CD1c-positive myeloid dendritic cell (primary cell): ENCODE results near the gene GABRA4.

Experiments
- DNase-seq: peaks from one replicate; pipeline ENCODE4 v3.0.0-alpha.2; 2016; ENCODE audit errors: extremely low spot score

GABRA4 gene

DNA sequence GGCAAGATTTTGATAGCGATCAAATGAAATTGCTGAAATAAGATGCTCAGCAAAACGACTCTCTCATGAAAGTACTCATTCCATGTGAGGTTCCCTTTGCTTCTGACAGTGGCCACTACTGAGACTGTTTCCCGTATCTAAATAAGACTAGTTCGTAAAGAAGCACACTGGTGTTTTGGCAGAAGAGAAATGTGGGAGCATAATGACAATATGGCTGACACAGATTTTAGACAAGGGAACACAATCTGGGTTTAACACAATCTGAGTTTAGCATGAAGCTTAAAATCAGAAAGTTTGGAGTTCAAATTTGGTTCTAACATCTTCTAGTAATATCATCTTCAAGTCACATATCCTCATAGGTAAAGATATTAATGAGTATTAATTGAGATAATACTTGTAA is 13.7 kb downstream of the GABRA4 start:
- DNase-seq: no peak

DNA sequence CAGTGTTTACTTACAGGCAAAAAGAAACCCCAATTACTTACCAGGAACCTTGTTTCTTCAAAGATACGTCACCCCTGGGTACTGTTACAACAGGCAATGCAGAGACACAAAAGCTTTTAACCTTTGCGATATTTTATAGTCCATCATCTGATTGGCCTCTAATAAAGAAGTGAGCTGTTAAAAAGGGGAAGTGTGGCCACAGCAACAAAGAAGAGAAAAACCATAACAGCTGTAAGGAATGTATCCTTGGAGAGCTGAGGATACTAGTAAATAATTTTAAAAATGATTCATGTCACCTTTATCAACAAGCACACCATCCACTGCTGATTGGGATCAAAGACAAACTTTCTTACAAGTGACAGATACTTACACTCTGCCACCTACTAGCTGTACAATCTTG is 14.1 kb downstream of the GABRA4 start:
- peak; percentile 15 for DNase-seq

DNA sequence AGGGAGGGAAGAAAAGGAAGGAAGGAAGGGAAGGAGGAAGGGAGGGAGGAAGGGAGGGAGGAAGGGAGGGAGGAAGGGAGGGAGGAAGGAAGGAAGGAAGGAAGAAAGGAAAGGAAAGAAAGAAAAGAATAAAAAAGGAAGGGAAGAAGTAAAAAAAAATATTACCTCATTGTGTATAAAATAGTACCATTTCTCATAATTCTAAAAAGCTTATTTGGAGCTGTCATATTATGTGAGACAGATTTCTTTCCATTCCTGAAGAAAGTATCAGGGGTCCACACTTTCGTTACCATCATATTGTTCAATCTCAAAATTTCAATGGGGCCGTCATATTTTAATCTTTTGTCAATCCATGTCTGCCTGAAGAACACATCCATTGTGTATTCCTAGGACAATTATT is 16.1 kb downstream of the GABRA4 start:
- no peak for DNase-seq

DNA sequence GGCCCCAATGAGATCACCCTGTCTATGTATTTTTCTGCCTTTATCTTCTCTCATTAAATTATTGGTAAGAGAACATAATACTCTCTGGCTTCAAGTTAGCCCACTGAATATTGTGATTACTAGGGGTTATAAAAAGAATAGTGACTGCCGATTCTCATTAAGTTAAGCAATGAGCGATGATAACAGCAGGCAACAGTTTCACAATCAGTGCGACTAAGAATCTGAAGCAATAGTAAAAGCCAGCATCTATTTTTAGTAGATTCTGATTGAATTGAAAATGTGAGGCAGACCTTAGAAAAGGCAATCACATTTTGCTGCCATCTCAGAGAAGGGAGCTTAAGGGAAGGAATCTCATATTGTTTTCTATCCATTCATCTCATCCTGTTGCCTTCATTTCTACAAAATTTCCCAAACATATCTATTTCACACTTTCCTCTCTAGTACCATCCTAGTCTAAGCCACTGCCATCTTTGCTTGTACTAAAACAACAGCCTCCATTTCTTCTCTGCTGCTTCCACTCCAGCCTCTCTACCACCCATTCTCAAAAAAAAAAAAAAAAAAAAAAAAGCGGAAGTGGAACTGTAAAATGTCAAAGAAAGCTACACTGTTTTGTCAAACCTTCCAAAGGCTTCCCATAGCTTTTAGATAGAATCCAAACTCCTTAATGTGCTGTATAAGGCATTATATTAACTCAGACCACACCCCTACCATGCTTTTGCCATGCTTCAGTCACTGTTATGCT is 17.4 kb downstream of the GABRA4 start:
- DNase-seq: peak; percentile 35

DNA sequence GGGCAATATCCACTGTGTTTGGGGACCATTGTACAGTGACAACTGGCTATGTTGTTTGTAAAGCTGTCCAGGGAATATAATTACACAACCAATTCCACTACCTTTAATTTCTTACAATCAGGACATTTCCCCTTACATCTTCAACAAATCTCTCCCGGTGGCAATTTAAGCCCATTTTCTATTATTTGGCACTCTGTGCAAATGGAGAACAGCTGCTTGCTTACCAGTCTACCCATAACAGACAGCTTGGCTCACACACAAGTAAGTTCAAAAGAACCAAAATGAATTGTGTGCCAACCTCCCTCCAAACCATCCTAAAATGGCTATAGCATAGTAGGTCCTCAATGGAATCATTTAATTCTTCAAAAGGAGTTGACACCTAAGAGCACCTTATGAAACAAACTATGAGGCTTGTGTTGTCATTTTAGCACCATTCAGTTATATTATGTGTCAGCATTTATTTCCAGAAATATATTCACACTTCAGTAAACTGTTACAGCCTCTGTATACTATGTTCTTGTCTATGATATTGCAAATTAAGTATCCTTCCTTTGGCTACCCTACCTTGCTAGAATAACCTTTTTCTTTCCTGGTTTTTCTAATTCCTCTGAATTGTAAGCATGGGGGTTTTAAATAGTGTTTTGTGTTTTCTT is 18.4 kb downstream of the GABRA4 start:
- no peak for DNase-seq

DNA sequence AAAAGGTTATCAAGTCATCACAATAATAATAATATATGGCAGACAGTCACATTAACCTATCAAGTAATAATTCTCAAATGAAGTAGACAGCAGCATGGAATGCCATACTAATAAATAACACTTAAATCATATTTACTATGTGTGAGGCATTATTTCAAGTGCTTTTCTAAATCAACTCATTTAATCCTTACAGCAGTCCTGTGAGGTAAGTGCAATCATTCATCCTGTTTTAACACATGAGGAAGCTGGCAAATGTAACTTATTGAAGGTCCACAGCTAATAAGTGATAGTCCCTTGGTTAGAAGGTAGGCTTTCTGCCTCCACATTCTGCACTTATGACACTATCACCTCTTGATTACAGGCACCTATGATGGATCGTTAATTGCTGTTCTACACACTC is 24.5 kb downstream of the GABRA4 start:
- no peak for DNase-seq

DNA sequence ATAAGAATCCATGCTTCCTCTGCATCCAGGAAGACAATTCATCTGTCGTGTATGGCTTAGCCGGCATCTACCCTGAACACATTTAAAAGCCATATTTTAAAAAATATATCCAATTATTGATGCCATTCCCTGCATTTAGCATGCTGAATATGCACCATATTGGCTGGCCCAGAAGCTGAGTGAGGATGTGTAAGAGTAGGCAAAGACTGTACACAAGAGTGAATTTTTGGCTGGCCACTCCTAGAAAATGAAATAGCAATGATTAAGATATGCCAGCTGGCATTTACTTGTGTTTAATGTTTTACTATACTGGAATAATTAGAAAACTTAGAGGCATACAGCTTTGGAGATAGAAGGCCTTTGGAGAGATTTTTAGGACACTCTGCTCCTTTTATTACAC is 25.8 kb downstream of the GABRA4 start:
- no peak for DNase-seq

DNA sequence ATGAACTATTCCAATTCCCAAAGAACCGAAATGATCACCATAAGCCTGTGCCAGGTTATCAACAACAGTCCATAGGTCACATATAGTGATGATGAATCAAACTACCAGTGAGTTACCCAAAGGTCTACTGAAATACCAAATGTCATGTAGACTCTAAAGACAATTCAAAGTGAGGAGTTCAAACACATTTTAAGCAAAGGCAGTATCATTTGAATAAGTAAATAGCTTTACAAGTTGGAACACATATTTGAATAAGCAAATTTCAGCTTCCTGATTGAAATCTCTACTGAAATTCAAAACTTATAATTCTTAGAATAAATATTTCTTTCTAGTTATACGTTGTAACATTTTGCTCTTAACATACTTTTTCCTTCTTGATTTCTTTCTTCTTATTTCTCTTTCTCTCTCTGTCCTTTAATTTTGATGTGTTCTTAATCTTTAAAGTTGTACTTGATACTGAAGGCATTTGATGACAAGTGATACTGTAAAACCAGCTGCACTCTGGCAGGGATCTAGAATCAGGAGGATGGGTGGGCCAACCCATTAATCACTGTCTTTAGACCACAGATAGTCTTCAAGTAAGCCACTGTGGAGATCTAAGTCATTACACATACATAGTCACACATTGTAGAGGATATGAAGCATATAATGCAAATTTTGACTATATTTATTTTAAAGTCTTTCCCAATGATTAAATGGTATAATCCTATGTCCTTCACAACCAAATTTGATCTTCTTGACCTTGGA is 34.5 kb downstream of the GABRA4 start:
- DNase-seq: no peak

DNA sequence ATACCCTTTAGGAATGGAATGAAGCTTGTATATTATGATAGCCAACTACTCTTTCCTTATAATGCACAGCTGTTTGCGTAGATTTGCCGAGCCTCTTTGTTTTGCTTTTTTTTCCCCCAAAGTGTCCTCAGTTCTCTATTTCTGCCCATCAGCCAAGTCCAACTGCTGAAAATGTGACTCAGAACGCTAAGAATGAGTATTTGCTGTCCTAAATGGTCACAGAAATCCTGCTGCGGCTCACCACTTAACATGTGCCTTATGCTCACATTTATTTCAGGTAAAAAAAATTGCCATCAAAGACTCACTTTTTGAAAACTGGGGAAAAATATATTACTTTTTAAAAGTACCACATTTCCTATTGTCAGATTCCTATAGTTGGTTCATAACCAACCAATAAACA is 36.9 kb downstream of the GABRA4 start:
- DNase-seq: no peak

DNA sequence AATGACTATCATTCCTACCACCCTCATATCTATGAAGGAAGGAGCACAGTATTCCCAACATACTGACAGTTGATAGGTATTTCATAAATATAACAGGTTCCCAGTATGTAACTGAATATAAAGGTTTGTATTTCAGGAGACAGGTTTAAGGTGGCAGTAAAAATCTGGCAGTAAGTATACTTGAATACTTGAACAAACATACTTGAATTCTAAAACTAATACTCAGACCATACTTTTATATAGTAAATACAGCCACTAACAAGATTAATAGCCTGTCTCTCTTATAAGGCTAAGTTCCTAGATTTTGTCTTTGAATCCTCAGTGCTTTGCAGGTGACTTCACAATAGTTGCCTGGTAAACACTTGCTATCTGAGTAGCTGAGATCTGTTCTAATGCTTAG is 37.8 kb downstream of the GABRA4 start:
- DNase-seq: no peak

DNA sequence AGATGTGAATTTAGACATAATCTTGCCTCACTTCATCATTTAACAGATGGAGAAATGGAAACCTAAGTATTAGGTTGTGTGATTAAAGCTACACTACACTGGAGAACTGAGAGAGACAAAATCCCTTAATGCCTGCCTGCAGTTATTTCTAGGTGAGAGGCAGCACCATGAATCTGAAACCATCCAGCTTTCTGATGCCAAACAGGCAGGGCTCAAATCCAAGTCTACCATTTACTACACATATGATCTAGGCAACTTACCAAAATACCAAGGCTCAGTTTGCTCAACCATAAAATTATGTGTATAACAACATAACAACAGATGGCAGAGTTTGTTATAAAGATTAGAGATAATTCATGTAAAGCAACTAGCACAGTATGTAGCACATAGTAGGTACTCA is 38.7 kb downstream of the GABRA4 start:
- DNase-seq: no peak

DNA sequence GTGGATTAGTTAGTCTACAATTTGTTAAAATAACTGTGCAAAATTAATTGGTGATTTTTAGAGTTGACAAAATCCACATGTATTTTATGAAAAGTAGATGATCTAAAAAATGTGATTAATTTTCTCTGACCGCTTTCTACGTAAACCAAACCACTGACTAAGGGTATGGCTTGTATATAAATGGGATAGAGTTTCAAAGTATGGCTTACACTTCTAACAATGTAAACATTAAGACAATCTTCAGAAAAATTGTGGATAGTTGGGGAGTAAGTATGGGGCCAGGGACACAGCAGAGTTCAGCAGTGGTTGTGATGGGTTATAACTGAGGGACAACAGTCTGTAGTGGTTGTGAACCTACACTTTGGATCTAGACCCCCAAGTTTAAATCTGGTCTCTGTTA is 39.8 kb downstream of the GABRA4 start:
- no peak for DNase-seq

DNA sequence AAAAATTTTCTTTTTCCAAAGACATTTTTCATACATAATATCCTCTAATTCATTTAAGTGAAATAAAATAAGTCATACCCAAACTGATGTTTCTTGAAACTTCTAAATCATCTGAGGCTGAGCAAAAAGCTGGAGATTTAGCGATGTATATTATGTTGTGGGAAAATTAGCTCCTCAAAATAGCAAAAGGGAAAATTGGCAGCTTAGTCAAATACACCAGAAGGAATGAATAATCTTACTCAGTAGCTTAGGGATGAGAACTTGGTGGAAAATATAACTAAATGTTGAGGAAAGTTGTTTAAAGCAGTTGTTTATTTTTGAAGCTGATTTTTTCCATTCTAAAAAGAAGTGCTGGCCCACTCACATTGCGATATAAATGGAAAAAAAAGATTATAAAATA is 40.9 kb downstream of the GABRA4 start:
- no peak for DNase-seq

DNA sequence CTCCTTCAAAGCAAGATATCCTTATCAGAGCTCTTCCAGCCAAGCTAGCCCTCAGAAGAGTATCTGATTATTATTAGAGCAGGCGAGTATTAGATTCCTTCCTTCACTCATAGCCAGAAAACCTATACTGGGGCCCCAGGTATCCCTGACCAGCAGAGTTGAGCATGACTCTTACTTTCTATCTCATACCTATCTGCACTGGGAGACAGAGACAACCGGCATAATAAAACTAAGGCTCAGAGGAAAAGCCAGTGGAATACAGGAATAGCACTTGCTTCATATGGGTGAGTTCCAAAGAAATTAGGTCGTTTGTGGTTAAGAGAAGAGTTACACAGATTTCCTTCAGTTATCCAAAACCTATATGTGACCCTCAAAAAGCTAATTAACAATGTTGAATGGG is 42.6 kb downstream of the GABRA4 start:
- DNase-seq: no peak

DNA sequence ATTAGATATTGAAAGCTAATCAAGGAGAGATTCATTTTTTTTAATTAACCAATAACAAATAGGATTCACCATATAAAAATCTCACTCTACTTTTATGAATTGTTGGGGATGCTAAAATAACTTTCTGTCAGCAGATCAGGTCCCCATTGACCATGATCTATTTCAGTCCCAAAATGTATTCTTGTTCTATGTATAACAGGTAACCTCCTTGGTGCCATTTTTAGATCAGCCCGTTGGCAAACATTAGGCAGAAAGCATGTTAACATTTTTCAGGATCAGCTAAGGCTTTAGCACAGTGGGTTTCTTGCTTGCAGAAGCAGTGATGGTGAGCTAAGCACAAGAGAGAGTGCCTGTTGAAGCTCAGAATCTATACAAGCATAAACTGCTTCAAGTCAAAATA is 43.6 kb downstream of the GABRA4 start:
- no peak for DNase-seq

DNA sequence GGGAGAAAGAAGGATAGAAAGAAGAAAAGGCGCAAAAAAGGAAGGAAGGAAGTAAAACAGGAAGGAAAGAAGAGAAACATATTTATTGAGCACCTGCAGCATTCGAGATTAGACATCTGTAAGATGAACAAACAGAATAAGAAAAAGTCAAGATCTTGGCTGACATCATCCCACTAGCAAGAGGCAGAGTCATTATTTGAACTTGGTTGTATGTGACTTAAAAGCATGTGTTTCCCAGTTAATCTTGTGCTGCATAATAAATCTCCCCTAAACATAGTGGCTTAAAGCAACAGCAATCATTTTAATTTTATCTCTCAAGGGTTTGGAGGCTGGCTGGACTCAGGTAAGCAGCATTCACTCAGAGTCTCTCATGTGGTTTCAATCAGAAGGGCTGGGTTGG is 45.8 kb downstream of the GABRA4 start:
- DNase-seq: no peak

DNA sequence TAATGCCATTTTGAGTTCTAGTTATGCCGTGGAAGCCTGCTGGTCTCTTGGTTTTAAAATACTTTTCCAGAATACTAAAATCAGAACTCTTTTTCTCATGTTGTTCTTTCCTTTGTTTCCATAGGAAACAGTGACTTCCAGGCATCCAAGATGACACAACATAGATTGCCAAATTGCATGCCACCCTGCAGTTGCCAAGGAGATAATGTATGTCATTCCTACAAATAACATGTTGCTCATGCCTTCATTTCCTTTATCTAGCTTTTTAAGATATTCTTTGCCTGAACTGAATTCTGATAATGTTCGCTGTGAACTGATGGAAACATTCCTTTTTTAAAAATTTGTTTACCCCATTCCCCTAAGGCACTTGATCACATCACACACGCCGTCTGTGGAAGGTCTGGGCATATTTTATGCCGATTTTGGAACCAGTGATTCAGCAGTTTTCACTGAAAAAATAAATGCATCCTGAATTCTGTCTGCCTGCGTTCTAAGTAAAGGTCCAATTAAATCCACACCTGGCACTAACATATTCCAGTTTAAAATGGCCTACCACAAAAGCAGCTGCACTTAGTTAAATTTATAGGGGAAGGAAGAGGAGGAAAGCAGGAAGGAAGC is 46.4 kb downstream of the GABRA4 start:
- DNase-seq: no peak

DNA sequence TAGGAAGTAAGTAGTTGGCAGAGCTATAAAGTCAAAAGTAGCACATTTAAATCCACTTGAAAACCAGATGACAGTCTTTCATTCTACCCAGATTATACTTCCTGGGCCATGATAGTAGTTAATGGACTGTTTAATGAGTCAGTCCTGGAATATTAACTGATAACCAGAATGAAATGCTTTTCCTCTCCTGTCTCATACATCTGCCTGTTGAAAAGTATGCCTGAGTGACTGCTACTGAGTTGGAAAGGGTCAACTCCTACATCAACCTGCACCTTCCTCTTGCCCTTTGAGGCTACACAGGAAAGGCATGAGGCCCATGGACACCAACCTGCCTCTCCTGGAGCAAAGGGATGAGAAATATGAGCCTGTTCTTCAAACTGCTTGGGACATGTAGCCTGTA is 48.3 kb downstream of the GABRA4 start:
- DNase-seq: no peak

DNA sequence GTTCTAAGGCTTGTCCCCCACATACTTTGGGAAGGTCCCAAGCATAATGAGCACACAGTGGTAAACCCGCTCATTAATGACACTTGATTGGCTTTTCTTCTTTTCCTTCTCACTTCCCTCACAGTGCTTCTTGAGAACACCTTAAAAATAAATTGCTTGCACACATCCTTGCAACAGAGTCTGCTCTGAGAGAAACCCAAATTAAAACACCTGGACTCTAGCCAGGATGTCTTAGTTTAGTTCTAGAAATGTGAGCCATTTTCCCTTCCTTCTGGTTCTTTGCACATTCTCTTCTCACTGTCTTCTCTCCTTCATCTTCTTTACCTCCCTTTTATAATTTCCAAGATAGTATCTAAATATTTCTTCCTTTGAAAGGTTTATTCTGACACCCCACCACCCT is 49.0 kb downstream of the GABRA4 start:
- DNase-seq: no peak

DNA sequence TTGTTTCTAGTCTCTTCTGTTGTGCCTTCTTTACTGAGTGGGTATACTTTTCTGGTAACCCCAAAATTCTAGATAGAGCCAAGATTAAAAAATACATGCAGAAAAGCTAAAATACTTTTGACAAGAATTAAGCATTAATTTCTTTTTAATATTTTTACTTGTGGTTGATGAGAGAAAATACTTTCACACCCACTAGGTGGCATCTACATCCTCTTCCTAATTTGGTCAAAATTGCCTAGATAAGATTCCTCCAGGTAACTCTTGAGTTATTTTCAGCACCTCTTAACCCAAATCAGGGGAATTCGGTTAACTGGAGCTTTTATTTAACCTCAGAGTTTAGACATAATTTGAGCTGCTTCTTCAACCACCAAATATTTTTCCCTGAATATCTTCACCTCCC is 55.9 kb downstream of the GABRA4 start:
- DNase-seq: no peak

DNA sequence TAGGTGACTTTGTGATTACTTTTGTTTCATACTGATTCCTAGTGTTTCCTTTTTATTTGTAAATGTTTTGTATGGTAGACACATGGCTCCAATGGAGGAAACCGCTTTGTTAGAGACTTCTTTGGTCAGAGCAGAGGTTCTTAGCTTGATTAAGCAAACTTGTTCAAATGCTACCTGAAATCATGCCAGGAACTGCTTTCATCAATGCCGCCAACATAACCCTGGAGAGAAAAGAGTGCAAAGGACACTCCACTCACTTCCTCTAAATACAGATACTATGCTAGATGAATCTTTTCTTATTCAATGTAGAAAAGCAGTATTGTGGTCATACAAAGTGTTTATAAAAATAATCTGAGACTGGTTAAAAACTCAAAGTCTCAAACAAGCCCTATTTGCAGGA is 58.7 kb downstream of the GABRA4 start:
- DNase-seq: no peak

DNA sequence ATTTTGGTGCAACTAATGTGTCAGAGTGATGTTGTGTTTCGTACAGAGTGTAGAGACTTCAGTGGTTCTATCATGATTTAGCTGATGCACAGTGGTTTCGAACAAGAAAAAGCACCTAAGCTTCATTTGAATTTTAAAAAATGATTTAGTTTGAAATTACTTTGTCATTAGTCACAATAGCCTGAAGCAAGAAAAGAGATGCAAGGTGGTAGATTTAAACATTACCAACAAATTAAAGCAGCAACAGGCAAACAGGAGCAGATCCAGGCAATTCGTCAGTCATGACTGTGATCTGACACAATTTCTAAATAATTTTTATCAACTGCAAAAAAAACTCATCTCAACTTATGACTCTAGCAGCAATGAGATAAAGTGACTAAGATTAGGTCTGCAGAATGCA is 59.7 kb downstream of the GABRA4 start:
- no peak for DNase-seq

DNA sequence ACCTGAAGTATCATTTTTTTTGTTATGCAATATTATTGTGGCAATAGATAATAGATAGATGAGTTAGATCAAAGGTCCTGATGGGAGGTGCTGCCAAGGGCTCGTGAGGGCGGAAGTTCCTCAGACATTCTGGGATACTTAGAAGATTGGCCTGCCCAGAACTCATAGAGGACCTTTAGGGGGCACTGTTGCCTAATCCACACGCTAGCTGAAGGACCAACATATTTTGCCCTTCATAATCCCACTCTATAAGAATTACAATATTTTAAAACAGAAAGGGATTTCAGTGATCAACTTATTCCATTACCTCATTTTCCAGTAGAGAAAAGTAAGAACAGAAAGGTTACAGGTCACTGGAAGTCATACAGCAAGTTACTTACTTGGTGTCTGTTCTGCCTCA is 61.4 kb downstream of the GABRA4 start:
- DNase-seq: peak; percentile 46
